Left ventricle myocardium inferior (tissue), 1 donor: ENCODE results near the gene DUSP28. TPM values are rescaled to one million over a fixed set of nuclear protein-coding genes. Genes with fewer than 3 reads are reported as not detected.

Experiments used
- DNase-seq: peaks from one replicate; pipeline ENCODE4 v3.0.0-alpha.2; 2020
- H3K27ac ChIP-seq: fragments of 200-600 bp; replicated peaks from 2 replicates; pipeline ENCODE4 v1.8.0; 2021
- H3K27me3 ChIP-seq: fragments of 200-600 bp; 2 replicates; pipeline ENCODE4 v1.8.0; 2021; ENCODE audit warnings: low read depth
- H3K36me3 ChIP-seq: fragments of 200-600 bp; 2 replicates; pipeline ENCODE4 v1.8.0; 2021
- H3K4me1 ChIP-seq: fragments of 200-600 bp; 2 replicates; pipeline ENCODE4 v1.8.0; 2021
- H3K4me3 ChIP-seq: fragments of 200-600 bp; 2 replicates; pipeline ENCODE4 v1.8.0; 2021; ENCODE audit warnings: mild to moderate bottlenecking, moderate library complexity
- H3K9me3 ChIP-seq: fragments of 200-600 bp; replicated peaks from 2 replicates; pipeline ENCODE4 v1.8.0; 2021
- CTCF ChIP-seq: fragments of 200-600 bp; IDR thresholded peaks from 2 replicates; pipeline ENCODE4 v1.8.0; 2021; ENCODE audit warnings: antibody characterized with exemption, mild to moderate bottlenecking, borderline replicate concordance
- intact Hi-C: fragments of 100-400 bp; cut with micrococcal nuclease; formaldehyde crosslinking; loops from one replicate; pipeline ENCODE4 v1.11.0; 2022
- total RNA-seq: library from RNA; stranded (reverse); fragmentation: NEBNext Ultra II Directional; extraction: Animal tissue kit (Norgen Biotek cat#: 25700); gene quantifications from one replicate; pipeline ENCODE4 v1.2.1, GENCODE V29; 2021
- donor health status: DM: no; HTN: yes; CAD: no; lungs with severe emphysema.

DUSP28 gene
- total RNA-seq, 1 donor from 2014 or later: 19.3 TPM

DNA sequence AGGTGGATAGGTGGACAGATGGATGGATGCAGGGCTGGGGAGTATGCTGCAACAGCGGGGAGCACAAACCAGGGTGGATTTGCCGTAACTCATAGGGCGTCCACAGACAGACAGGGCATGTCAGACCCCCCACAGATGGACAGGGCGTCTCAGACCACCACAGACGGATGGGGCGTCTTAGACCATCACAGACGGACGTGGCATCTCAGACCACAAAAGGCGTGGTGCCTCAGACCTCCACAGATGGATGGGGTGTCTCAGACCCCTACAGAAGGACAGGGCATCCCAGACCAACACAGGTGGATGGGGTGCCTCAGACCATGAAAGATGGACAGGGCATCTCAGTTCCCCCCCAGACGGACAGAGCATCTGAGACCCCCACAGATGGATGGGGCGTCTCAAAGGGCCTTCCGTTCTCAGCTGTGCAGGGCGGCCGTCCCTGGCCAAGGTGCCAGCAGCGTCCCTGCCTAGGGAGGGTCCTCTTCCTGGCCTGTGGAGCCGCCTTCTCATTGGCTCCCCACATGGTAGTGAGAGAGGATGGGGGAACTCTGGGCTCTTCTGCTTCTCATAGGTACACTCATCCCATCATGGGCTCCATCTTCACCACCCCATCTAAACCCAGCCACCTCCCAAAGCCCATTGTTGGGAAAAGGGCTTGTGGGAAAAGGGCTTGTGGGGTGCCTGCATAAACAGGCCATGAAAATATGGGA lies 4.5 kb upstream of the DUSP28 start:
- no peak for TF ChIP-seq CTCF
- H3K27ac ChIP-seq: no peak overlapping the region
- peaks cover 48% of the 10 kb centered on the region for H3K4me1 ChIP-seq
- intact Hi-C loops: no loop called here
- no peaks in the 10 kb centered on the region for H3K9me3 ChIP-seq
- no peaks in the 10 kb centered on the region for H3K27me3 ChIP-seq
- peaks cover 28% of the 10 kb centered on the region for H3K36me3 ChIP-seq
- no peak overlapping the region for H3K4me3 ChIP-seq
- DNase-seq: no peak

- intact Hi-C loops: no loop called here
These were observed 3.5 kb upstream of the DUSP28 start for GRCh38 chr2:240556553-240557100.

DNA sequence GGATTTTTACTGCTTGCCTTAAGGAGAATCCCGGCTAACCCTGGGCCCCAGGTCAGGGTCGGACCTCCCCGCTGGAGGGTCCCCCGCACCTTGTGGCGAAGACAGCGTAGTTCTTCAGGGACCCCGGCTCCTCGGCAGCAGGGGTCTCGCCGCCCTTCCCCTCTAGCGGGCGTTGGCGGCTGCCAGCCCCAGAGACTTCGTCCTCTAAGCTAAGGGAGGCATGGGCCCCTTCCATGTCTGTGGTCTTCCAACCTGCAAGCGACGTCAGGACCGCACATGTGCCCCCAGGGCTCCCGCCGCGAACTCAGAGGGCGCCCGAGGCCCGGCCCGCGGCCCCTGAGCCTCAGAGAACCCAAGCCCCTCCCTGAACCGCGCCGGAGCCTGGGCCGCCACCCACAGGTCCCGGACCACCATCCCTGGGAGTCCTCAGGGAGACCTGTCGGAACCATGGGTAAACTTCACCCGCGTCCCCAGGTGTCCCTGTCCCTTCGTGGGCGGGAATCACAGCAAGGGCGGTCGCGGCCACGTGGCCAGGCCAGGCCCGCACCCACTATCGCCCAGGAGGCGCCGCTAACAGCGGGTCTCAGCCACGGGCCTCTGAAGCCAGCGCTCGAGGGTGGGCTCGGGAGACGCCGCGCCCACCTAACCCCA lies 2.9 kb upstream of the DUSP28 start:
- intact Hi-C loops: no loop called here
- Histone ChIP-seq H3K4me1 (peaks cover 60% of the 10 kb centered on the region), H3K4me3 (peak overlapping the region; percentile 64), H3K27ac (no peak overlapping the region), H3K27me3 (no peaks in the 10 kb centered on the region), H3K9me3 (no peaks in the 10 kb centered on the region), H3K36me3 (peaks cover 13% of the 10 kb centered on the region)
- no peak for DNase-seq
- TF ChIP-seq CTCF: no peak

More at GRCh38 chr2:240556553-240557100, 3.5 kb upstream of the DUSP28 start:
- Histone ChIP-seq H3K4me3 (peak overlapping the region; percentile 64), H3K27me3 (no peaks in the 10 kb centered on the region), H3K9me3 (no peaks in the 10 kb centered on the region), H3K36me3 (peaks cover 19% of the 10 kb centered on the region), H3K27ac (no peak overlapping the region), H3K4me1 (peaks cover 54% of the 10 kb centered on the region)
- TF ChIP-seq CTCF: peak; percentile 24
- DNase-seq: no peak

DNA sequence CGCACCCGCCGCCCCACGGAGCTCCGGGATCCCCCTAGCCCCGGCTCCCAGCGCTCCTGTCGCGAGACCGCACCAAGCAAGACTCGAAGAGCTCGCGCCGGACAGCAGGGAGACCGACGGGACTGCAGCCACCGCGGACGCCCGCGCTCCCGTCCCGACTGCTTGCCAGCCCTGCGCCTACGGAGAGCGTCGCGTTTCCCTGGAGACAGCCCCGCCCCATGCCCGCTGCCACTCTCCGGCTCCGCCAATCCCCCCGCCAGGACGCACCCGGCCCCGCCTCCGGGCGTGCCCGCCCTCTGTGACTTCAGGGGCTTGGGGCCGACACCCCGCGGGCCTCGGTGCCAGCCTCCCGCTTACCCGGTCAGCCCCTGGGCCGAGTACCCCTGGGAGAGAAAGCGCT lies 2.3 kb upstream of the DUSP28 start, which contains the start of gene ANKMY1:
ANKMY1 (minus strand) TSS at position 181 of the 400 bp plus-strand sequence. CDS start 653 bp downstream, outside the sequence.
- TF ChIP-seq CTCF: no peak
- intact Hi-C loops: no loop called here
- H3K27ac ChIP-seq: no peak within 1 kb of the TSS
- peak; percentile 69 for DNase-seq
- H3K36me3 ChIP-seq: peaks cover 17% of the 10 kb centered on the region
- peaks cover 66% of the 10 kb centered on the region for H3K4me1 ChIP-seq
- no peaks in the 10 kb centered on the region for H3K27me3 ChIP-seq
- no peaks in the 10 kb centered on the region for H3K9me3 ChIP-seq
- peak within 1 kb of the TSS; percentile 64 for H3K4me3 ChIP-seq

DNA sequence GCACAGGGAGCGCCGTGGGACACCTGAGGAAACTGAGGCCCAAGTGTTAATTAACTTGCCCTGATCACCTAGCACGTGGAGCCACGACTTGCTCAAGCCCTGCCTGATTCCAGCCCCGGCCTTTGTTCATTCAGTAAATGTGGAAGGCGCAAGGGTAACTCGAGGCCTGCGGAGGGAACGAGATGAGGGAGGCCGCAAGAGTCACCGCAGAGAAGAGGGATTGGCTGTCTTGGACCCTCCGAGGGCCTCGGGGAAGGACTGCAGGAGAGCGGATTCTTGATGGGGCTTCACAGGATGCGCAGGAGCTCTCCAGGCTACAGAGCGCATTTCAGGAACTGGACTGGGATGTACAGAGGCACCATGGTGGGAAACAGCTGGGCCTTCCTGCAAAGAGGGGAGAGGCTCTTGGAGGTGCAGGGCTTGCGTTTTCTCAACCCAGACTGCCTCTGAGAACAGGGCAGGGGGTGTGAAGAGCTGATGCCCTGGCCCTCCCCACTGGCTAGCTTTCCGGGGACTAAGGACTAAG lies 1.9 kb upstream of the DUSP28 start:
- H3K4me1 ChIP-seq: peaks cover 66% of the 10 kb centered on the region
- no peak for TF ChIP-seq CTCF
- intact Hi-C loops: no loop called here
- no peaks in the 10 kb centered on the region for H3K27me3 ChIP-seq
- H3K27ac ChIP-seq: no peak overlapping the region
- DNase-seq: no peak
- no peaks in the 10 kb centered on the region for H3K9me3 ChIP-seq
- peak overlapping the region; percentile 64 for H3K4me3 ChIP-seq
- peaks cover 14% of the 10 kb centered on the region for H3K36me3 ChIP-seq
